GM12891 (cell line): ENCODE data around the gene PLPPR1.

ENCODE experiments used
- PAX5 ChIP-seq: IDR thresholded peaks from 2 replicates; pipeline ENCODE4 v1.6.1; 2011; ENCODE audit warnings: low read length, moderate library complexity, mild to moderate bottlenecking; ENCODE audit not compliant: insufficient read depth, severe bottlenecking
- POLR2A ChIP-seq: IDR thresholded peaks from 2 replicates; pipeline ENCODE4 v1.6.1; 2011; ENCODE audit warnings: low read depth, low read length, control low read depth
- POLR2AphosphoS5 ChIP-seq: IDR thresholded peaks from 2 replicates; pipeline ENCODE4 v1.6.1; 2011; ENCODE audit warnings: low read depth, low read length, control low read depth
- SPI1 ChIP-seq: IDR thresholded peaks from 2 replicates; pipeline ENCODE4 v1.6.1; 2011; ENCODE audit warnings: low read depth, low read length, control low read depth
- TAF1 ChIP-seq: IDR thresholded peaks from 2 replicates; pipeline ENCODE4 v1.6.1; 2011; ENCODE audit warnings: low read depth, low read length, control low read depth

DNA sequence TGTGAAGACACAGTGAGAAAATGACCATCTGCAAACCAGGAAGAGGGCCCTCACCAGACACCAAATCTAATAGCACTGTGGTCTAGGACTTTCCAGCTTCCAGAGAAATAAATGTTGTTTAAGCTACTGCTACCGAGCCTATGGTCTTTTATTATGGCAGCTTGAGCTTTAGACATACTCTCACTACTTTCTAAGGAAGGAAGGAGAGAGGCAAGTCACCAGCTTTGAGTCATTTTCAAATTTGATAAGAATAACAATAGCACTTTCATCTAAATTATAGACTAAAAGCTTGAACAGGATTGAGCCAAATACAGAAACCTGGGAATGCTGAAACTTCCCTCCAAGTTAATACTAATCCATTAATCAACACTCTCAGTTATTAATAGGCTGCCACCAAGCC, 64.4 kb downstream of the PLPPR1 start:
- no peak for TF ChIP-seq POLR2AphosphoS5
- TF ChIP-seq POLR2A, result no peak
- TF ChIP-seq TAF1, result no peak
- TF ChIP-seq SPI1, result no peak
- TF ChIP-seq PAX5, result no peak
